ENCODE measurements around the gene RTN4R.

The RTN4R gene

DNA sequence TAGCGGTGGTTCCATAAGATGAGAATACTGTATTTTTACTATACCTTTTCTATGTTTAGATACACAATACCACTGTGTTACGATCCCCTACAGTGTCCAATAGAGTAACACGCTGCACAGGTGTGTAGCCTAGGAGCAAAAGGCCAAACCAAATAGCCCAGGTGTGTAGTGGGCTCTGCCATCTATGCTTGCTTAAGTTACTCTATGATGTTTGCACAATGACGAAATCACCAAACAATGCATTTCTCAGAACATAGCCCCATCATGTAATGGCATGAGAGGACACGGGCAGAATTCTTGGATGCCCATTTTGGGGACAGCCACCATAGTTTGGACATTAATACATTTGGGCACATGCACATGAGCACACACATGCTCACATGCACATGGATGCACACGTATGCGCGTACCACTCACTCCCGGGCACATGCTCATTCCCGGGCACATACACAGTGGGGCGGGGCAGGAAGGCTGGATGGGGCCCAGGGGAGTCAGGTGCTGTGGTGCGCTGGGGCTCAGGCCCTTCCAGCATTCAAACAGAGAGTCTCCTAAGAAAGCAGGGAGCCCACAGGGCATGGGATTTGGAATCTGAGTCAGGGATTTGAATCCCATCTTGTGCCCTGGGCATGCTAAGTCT, 51.1 kb downstream of the RTN4R start:
- no peak for DNase-seq (ENCODE audit: low spot score)

GRCh38 chr22:20215742-20216141, 52.4 kb downstream of the RTN4R start:
- no peak for DNase-seq (ENCODE audit: low spot score)

GRCh38 chr22:20214853-20215252, 53.3 kb downstream of the RTN4R start:
- DNase-seq (ENCODE audit: low spot score), result no peak

DNA sequence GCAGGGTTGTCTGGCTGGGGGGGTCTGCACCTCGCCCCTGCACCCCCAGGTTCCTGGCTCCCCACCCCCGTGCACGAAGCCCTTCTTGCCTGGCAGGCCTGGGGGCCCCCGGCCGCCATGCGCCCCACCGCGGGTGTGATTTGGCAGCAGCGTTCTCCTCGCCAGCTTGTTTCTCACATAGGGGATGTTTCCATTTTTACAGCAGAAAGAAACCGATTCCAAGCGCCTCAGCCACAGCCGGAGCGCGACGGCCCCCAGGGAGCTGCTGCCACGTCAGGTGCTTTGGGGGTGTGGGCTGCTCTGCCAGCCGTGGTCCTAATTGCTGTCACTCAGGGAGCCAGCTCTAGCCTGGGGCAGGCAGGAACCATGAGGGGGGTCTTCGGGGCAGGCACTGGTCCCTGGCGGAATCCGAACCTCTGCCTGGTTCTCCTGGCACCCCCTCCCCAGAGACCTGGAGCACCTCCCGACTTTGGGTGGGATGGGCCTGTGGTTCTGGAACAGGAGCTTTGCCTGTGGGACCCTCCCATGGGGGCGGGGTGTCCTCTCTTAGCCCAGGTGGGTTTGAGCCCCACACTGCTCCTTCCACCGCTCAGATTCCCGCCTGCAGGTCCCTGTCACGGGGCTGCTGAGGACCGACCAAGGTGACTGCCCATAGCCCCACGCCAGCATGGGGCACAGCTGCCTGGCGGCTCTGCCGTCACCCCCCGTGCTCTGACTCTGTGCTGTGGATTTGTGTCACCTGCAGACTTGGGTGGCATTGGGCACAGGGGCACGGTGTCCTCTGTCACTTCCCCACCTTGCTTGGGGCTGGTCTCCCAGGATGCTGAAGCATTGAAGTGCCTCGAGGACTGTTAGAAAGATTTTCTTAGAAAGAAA, 54.0 kb downstream of the RTN4R start:
- DNase-seq (ENCODE audit: low spot score), result no peak

GRCh38 chr22:20212754-20213699, 55.1 kb downstream of the RTN4R start:
- DNase-seq (ENCODE audit: low spot score), result no peak

GRCh38 chr22:20211997-20212753, 55.9 kb downstream of the RTN4R start:
- DNase-seq (ENCODE audit: low spot score), result no peak

- DNase-seq (ENCODE audit: low spot score), result no peak
Observed at GRCh38 chr22:20211409-20211996, 56.6 kb downstream of the RTN4R start.

DNA sequence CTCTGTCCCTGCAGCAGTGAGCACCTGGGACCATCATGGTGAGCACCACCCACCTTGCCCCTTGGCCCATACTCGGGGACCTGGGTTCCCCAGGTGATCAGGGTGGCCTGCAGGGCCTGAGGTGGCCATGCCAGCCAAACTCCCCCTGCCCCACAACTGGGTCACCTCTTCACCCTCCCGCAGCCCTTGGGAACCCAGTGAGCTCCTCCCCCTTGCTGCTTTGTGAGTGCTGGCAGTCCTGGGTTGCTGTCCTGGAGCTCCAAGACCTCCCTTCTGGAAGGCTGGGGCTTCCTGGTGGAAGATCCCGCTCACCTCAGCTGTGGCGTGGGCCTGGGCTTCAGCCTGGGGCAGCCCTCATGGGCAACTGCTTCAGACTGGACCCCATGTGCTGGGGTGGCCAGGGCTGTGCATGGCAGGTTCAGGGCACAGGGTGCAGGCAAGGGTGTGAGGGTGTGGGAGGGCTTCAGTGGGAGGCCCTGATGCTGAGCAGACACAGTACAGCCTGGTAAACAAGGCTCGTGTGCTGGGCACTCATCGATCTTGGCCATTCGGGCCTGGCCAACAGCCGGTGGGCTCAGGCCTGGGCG, 57.6 kb downstream of the RTN4R start:
- DNase-seq (ENCODE audit: low spot score), result no peak

DNA sequence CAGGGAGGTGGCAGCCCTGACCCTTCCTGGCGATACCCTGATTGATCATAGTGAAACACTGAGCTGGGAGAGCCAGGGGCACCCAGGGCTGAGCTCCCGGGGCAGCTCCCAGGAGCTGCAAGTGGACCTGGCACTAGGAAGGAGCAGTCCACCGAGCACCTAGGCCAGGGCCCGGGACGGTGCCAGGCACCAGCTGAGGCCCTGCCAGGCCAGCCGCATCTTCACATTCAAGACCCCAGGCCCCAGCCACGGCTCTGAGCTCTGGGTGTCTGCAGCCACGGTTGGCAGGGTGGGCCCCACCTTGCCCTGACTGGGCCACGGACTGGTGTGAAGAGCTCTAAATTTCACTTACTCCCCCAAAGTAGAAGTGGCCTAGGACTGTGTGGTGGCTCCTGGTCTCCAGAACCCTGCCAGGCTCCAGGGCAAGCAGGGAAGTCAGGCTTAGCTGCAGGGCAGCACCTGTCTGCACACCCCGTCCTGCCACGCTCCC, 58.3 kb downstream of the RTN4R start:
- no peak for DNase-seq (ENCODE audit: low spot score)

DNA sequence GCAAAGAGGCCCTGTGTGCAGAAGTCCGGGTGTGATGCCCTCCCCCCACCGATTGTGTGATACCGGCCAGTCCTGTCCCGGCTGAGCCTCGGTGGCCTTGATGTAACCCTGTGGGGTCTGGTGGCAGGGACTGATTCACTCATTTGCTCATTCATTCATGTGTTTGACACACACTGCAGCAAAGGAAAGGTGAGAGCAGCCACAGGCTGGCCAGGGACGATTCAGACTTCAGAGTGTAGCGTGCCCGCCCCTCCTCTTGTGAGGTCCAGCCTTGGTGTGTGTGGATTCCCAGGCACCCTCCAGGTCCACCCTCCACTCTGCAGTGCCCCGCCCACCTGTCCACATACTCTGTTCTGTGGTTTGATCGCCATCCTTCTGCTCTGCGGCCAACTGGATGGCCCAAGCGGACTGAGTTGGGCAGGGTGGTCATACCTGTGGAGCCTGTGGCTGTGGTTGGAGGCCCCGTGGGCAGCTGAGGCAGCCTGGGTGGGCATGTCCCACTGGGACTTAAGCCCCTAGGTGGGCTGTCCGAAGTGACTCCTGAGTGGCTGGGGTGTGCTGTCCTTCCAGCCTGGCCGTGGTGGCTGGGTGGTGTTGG, 59.3 kb downstream of the RTN4R start:
- DNase-seq (ENCODE audit: low spot score), result no peak

DNA sequence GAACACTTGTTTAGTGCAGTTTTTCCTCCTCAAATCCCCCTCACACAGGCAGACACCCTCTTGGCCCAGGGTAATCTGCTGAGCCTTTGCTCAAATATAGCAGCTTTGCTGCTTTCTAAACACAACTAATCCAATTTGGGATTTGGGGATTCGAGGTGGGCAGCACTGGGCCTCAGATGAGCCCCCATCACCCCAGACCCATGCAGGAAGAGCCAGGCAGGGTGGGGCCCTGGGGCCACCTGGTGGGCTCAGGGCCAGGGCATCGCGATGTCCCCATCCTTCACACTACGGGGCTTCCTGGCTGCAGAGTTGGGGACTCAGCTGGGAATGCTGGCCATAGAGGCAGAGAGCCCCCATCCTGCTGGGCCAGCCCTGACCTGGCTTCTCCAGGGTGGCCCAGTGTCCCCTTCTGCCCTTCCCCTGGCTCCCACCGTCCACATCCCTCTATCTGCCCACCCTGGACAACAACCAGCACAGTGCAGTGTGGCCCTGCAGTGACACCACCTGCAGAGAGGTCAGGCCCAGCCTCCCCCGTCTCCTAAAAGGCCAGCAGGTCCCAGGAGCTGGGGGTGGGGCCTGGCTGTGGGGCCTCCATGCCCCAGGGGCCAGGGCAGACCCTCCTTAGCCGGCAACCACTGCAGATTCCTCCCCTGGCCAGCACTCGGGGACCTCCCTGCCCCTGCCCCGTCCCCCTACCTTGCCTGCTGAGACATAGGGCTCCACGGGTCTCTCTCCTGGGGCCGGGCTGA, 60.7 kb downstream of the RTN4R start:
- DNase-seq (ENCODE audit: low spot score), result no peak

- DNase-seq (ENCODE audit: low spot score), result no peak
Observed at GRCh38 chr22:20206709-20207215, 61.4 kb downstream of the RTN4R start.

GRCh38 chr22:20205964-20206708, 62.0 kb downstream of the RTN4R start:
- no peak for DNase-seq (ENCODE audit: low spot score)

DNA sequence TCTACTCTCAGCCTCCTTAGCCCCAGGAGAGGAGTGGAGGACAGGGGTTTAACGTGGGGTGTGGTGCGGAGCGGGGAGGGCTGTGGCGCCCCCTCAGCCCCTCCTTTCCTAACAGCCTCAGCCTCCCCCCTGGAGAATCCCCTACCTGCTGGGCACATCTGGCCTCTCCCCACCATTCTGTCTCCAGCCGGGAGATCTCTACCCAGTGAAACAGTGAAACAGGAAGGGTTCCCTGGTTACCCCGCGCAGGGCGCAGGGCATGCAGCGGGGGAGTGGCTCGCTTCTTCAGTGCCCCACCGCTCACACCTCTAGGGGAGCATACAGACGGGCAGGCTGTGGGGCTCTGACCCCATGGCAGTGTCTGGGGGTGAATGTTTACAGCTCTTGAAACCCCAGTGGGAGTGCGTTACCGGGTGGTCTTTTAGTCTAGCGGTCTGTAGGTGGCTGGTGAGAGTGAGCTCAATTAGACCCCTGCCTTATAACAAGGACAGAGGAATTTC, 62.6 kb downstream of the RTN4R start:
- no peak for DNase-seq (ENCODE audit: low spot score)

DNA sequence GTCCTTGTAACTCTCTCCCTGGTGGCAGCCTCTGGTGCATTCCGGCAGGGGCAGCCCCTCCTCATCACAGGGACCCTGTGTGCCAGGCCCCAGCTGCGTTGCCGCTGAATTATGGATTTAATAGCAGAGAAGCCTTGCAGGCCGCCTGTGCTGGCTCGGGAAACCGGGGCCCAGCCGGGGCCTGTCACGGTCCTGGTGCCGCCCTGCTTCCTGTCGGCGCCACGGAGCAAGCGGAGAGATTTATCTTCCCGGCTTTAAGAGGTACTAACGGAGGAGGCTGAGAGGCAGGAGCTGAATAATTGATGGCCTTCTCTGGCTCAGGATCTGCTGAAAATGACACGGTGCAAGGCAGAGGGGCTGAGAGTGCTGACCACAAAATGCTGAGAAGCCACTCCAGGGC, 63.3 kb downstream of the RTN4R start:
- no peak for DNase-seq (ENCODE audit: low spot score)

GRCh38 chr22:20204311-20204710, 63.8 kb downstream of the RTN4R start:
- no peak for DNase-seq (ENCODE audit: low spot score)

DNA sequence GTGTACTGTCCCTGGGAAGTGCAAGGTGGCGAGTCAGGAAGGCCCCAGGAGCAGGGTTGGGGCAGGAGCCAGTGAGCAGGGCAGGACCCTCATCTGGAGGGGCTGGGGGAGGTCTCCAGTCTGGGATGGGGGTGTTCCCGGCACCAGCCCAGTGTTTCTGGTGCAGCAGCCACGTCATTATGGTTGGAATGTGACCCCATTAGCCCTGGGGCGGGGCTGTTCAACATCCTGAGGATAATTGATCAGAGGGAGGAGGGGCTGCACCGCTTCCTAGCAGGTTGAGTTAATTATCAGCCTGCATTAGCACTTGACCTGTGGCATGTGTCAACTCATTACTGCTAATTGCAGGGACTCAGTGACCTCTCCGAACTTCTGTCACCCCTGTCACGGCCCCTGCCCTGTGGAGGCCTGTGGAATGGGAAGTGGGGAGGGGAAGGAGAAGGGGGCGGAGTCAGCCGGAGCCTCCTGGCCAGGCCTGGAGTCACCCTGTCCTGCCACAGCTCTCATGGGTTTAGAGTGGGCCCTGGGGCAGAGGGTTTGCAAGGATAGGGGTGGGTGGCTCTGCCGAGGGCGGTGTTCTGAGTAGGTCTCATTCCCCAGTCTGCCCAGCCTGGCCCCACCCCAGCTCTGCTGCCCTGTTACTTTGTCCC, 64.4 kb downstream of the RTN4R start:
- DNase-seq (ENCODE audit: low spot score), result peak; percentile 86

DNA sequence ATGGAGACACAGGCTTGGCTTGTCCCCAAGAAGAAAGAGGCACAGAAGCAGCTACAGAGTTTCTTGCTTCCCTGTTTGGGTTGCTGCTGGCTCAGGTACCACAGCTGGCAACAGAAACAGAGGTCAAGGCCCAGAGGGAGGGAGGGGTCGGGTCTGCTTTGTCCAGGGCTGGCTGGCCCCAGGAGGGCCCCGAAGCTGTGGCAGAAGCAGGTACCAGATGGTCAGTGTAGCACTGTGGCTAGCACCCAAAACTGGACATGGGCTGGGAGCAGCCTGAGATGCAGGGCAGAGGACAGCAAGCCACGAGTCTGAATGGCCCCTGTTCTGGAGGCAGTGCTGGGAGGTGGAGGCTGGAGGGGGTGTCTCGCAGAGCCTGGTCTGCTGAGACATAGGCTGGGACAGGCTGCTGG, 65.0 kb downstream of the RTN4R start:
- DNase-seq (ENCODE audit: low spot score), result no peak
